GM10248 (cell line): ENCODE measurements around the gene HTT.

Experiments
- CTCF ChIA-PET: fragments of 300-600 bp; sonication (Branson Sonifier 250); formaldehyde crosslinking; extraction: SDS; loops from one replicate; lab custom pipeline; 2021; ENCODE audit warnings: antibody characterized with exemption; lab: Yijun Ruan, JAX
- POLR2A ChIA-PET: fragments of 350-650 bp; sonication (Branson Sonifier 250); formaldehyde crosslinking; extraction: SDS; loops from one replicate; lab custom pipeline; 2020; ENCODE audit warnings: antibody characterized with exemption; lab: Yijun Ruan, JAX
- DNase-seq: peaks from one replicate; pipeline ENCODE4 v3.0.0; 2012; ENCODE audit errors: extremely low spot score
- TF ChIP-seq, protein P1 (sequence below): IDR thresholded peaks from 2 replicates; pipeline ENCODE4 v1.5.1; 2012; ENCODE audit warnings: mild to moderate bottlenecking, low read depth; ENCODE audit errors: extremely low read depth, missing control alignments, control extremely low read depth

HTT gene

DNA sequence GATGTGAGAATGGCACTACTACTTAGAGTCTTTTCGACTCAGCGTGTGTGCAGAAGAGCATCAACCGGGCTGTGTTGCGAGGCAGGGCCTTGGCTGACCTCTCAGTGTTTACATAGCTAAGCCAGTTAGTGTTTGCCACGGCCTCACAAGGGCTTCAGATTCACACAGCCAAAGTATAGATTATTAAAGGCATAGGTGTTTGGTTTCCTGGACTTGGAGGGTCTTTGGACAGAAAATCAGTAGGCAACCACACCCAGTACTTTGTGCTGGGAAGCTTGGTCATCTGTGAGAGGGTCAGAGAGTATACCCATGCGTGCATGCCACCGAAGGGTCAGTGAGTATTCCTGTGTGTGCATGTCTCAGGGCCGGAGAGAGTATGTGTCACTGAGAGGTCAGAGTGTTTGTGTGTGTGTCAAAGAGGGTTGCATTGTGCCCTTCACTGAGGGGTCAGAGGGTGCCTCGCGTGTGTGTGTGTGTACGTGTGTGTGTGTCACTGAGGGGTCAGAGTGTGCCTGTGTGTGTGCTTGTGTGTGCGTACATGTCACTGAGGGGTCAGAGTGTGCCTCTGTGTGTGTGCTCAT is 104.7 kb downstream of the HTT start:
- POLR2A ChIA-PET: no interaction called here
- TF ChIP-seq, protein P1, sequence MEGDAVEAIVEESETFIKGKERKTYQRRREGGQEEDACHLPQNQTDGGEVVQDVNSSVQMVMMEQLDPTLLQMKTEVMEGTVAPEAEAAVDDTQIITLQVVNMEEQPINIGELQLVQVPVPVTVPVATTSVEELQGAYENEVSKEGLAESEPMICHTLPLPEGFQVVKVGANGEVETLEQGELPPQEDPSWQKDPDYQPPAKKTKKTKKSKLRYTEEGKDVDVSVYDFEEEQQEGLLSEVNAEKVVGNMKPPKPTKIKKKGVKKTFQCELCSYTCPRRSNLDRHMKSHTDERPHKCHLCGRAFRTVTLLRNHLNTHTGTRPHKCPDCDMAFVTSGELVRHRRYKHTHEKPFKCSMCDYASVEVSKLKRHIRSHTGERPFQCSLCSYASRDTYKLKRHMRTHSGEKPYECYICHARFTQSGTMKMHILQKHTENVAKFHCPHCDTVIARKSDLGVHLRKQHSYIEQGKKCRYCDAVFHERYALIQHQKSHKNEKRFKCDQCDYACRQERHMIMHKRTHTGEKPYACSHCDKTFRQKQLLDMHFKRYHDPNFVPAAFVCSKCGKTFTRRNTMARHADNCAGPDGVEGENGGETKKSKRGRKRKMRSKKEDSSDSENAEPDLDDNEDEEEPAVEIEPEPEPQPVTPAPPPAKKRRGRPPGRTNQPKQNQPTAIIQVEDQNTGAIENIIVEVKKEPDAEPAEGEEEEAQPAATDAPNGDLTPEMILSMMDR: no peak
- DNase-seq: no peak
- CTCF ChIA-PET: interaction anchor here (1.3 kb wide), 1 partner anchor 39 kb away, joined by 3 read pairs; no protein-coding TSS in a partner anchor

GRCh38 chr4:3183008-3183407 is 108.5 kb downstream of the HTT start:
- ChIA-PET POLR2A (no interaction called here), CTCF (no interaction called here)
- TF ChIP-seq, protein P1: no peak
- DNase-seq: no peak

- TF ChIP-seq, protein P1: no peak
- ChIA-PET POLR2A (no interaction called here), CTCF (no interaction called here)
- DNase-seq: no peak
Observed at GRCh38 chr4:3184725-3185124, 110.2 kb downstream of the HTT start.

DNA sequence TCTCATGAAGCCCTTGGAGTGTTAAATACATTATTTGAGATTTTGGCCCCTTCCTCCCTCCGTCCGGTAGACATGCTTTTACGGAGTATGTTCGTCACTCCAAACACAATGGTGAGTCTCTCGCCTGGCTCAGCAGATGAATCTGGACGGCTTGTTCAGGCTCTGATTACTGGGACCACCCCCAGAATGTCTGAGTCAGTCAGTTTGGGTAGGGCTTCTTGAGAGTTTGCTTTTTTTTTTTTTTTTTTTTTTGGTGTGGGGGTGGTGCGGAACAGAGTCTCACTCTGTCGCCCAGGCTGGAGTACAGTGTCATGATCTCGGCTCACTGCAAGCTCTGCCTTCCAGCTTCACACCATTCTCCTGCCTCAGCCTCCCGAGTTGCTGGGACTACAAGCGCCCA is 112.1 kb downstream of the HTT start:
- ChIA-PET POLR2A (no interaction called here), CTCF (interaction anchor here (1.5 kb wide), 1 partner anchor 80 kb away, joined by 5 read pairs; no protein-coding TSS in a partner anchor)
- no peak for DNase-seq
- TF ChIP-seq, protein P1: no peak

- ChIA-PET CTCF (interaction anchor here (1.0 to 1.7 kb wide), 3 partner anchors 12 to 42 kb away, joined by 3 to 4 read pairs (median 3); no protein-coding TSS in a partner anchor), POLR2A (no interaction called here)
- TF ChIP-seq, protein P1: no peak
- DNase-seq: no peak
Observed at GRCh38 chr4:3188118-3188517, 113.6 kb downstream of the HTT start.

GRCh38 chr4:3189459-3189858 is 115.0 kb downstream of the HTT start:
- DNase-seq: no peak
- ChIA-PET POLR2A (no interaction called here), CTCF (interaction anchor here (1.0 to 1.9 kb wide), 3 partner anchors 10 to 26 kb away, joined by 3 to 4 read pairs (median 3); no protein-coding TSS in a partner anchor)
- TF ChIP-seq, protein P1: no peak
